ENCODE data around the gene CFAP210. TPM values are rescaled to one million over a fixed set of nuclear protein-coding genes. Genes with fewer than 3 reads are reported as not detected.

The CFAP210 gene
- total and polyA plus RNA-seq, 10 of the 15 experiments (the other 5 are each of a cell fraction or from before 2014, with no cell fraction given) = not detected

DNA sequence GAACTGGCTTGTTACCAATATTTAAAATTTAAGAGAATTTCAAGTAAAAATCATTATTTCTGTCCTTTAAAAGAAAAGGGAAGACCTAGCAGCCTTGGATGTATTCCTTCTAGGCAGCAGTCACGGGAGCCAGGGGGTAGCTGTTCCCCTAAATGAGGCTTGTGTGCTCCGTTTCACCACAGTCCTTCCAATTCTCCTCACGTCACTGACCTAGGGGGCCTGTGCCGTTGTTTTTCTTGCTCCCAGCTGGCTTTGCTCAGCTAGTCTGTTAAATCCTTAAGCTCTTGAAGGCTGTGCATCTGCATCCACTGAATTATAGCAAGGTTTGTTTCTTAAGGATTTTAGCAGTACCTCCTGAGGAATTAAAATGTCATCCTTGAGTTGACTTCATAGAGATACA is 49.3 kb upstream of the CFAP210 start:
- no peak for FAIRE-seq
- no peak overlapping the region for H3K4me2 ChIP-seq (ENCODE audit: control insufficient read depth, insufficient read depth)
- no peaks in the 10 kb centered on the region for H3K9me3 ChIP-seq (replicated peaks; ENCODE audit: control insufficient read depth, insufficient read depth, low read length)
- WGBS (ENCODE audit: insufficient coverage, insufficient replicate concordance, low lambda C conversion rate, missing lambda C conversion rate) = 98% methylated on average over 4 of the region's 4 CpGs
- no peak overlapping the region for H2AFZ ChIP-seq (ENCODE audit: control insufficient read depth, low read depth, low read length)
- H3K27ac ChIP-seq (ENCODE audit: control insufficient read depth, insufficient read depth) = no peak overlapping the region
- H3K27me3 ChIP-seq (replicated peaks in 1 of 2; ENCODE audit: control insufficient read depth in 2 of 2, insufficient read depth in 2 of 2, low read length in 1 of 2) = no peaks in the 10 kb centered on the region
- no peak overlapping the region for H3K4me3 ChIP-seq
- intact Hi-C loops (cut with micrococcal nuclease; ENCODE audit: unreplicated experiment) (no loop called here), in situ Hi-C loops (cut with MboI) (no loop called here)
- no peaks in the 10 kb centered on the region; a peak in 2 of 4 replicates for H3K36me3 ChIP-seq (ENCODE audit: control insufficient read depth in 2 of 2, insufficient read depth in 2 of 2, low read length in 1 of 2)
- ChIA-PET RAD21 (ENCODE audit: unreplicated experiment) (no interaction called here), SMC1A (ENCODE audit: uncharacterized antibody, unreplicated experiment) (interaction anchor here (1.0 to 1.9 kb wide), 5 partner anchors 8 to 45 kb away, joined by 3 to 9 read pairs (median 3); partner anchors contain the start of gene KLHL23), CTCF (interaction anchor here (1.0 to 1.4 kb wide), 3 partner anchors 8 to 69 kb away, joined by 3 to 5 read pairs (median 5); partner anchors contain the start of gene CFAP210), POLR2A (interaction anchor here (0.9 to 1.1 kb wide), 2 partner anchors 9 to 11 kb away, joined by 3 to 5 read pairs; partner anchors contain the start of gene KLHL23)
- no TSS peak for BruUV-seq (replicated peaks)
- TF ChIP-seq, protein P1, sequence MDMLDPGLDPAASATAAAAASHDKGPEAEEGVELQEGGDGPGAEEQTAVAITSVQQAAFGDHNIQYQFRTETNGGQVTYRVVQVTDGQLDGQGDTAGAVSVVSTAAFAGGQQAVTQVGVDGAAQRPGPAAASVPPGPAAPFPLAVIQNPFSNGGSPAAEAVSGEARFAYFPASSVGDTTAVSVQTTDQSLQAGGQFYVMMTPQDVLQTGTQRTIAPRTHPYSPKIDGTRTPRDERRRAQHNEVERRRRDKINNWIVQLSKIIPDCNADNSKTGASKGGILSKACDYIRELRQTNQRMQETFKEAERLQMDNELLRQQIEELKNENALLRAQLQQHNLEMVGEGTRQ (IDR thresholded peaks at IDR 0.05; ENCODE audit: borderline replicate concordance, low read depth, low read length) = no peak
- TF ChIP-seq JUND (IDR thresholded peaks at IDR 0.05; ENCODE audit: low read depth, low read length) = no peak
- no peak for TF ChIP-seq ZNF274 (IDR thresholded peaks at IDR 0.05; ENCODE audit: insufficient read depth, insufficient read length)
- no peak for TF ChIP-seq TBL1XR1 (IDR thresholded peaks at IDR 0.05; ENCODE audit: low read depth, low read length)
- no peak for TF ChIP-seq CREM (IDR thresholded peaks at IDR 0.05; ENCODE audit: low read depth)
- no peak for TF ChIP-seq TCF3 (IDR thresholded peaks at IDR 0.05; ENCODE audit: borderline replicate concordance, insufficient read depth, low read depth, low read length)
- TF ChIP-seq MTA2 (IDR thresholded peaks at IDR 0.05; ENCODE audit: low read depth) = no peak
- no peaks in the 10 kb centered on the region for H3K4me1 ChIP-seq (ENCODE audit: control insufficient read depth, insufficient read depth, low read length)
- H3K79me2 ChIP-seq (ENCODE audit: control insufficient read depth, insufficient read depth, low read length) = no peaks in the 10 kb centered on the region
- no peaks in the 10 kb centered on the region for H4K20me1 ChIP-seq (ENCODE audit: control insufficient read depth, insufficient read depth)
- no peak for DNase-seq (ENCODE audit: low read depth, low spot score)
- no peak overlapping the region for H3K9ac ChIP-seq (ENCODE audit: control insufficient read depth, insufficient read depth, low read length)
- ATAC-seq = no peak

DNA sequence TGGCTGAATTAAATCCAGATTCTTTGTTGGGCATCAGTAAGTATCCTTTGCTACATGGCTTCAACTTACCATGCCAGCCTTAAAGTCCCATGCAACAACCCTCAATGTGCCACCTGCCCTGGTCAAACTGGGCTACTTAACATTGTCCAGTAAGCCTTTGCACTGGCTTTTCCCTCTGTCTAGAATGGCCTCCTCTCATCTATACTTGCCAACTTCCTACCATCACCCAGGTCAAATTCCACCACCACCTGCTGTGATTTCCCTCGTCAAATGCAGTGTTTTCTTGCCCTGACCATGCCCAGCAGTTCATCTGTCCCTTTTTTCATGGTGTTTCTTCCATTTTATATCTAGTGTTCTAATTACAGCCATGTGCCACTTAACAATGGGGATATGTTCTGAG is 45.1 kb upstream of the CFAP210 start:
- in situ Hi-C loops (cut with MboI) = no loop called here
- Histone ChIP-seq H3K4me1 (ENCODE audit: control insufficient read depth, insufficient read depth, low read length) (no peaks in the 10 kb centered on the region; the same call in 1 of the 2 replicates), H3K9ac (ENCODE audit: control insufficient read depth, insufficient read depth, low read length) (no peak overlapping the region), H3K27ac (ENCODE audit: control insufficient read depth, insufficient read depth) (no peak overlapping the region), H3K79me2 (ENCODE audit: control insufficient read depth, insufficient read depth, low read length) (peaks cover 10% of the 10 kb centered on the region), H3K9me3 (replicated peaks; ENCODE audit: control insufficient read depth, insufficient read depth, low read length) (no peaks in the 10 kb centered on the region), H4K20me1 (ENCODE audit: control insufficient read depth, insufficient read depth) (no peaks in the 10 kb centered on the region), H2AFZ (ENCODE audit: control insufficient read depth, low read depth, low read length) (no peak overlapping the region), H3K36me3 (ENCODE audit: control insufficient read depth in 2 of 2, insufficient read depth in 2 of 2, low read length in 1 of 2) (no peaks in the 10 kb centered on the region; a peak in 2 of 4 replicates), H3K4me2 (ENCODE audit: control insufficient read depth, insufficient read depth) (no peak overlapping the region), H3K27me3 (replicated peaks in 1 of 2; ENCODE audit: control insufficient read depth in 2 of 2, insufficient read depth in 2 of 2, low read length in 1 of 2) (no peaks in the 10 kb centered on the region), H3K4me3 (no peak overlapping the region)
- POLR2A ChIA-PET = interaction anchor here (0.6 kb wide), 1 partner anchor 36 kb away, joined by 3 read pairs; no protein-coding TSS in a partner anchor
- DNase-seq (ENCODE audit: low read depth, low spot score) (no peak), FAIRE-seq (no peak), ATAC-seq (peak; percentile 11; the same call in 2 of the 3 replicates)
- intact Hi-C loops (cut with micrococcal nuclease; ENCODE audit: unreplicated experiment) = no loop called here
- CTCF ChIA-PET = no interaction called here
- SMC1A ChIA-PET (ENCODE audit: uncharacterized antibody, unreplicated experiment) = no interaction called here
- 96% methylated on average over 1 of the region's 1 CpG for WGBS (ENCODE audit: insufficient coverage, insufficient replicate concordance, low lambda C conversion rate, missing lambda C conversion rate)
- RAD21 ChIA-PET (ENCODE audit: unreplicated experiment) = no interaction called here
- BruUV-seq (replicated peaks) = no TSS peak
- TF ChIP-seq CHD2 (IDR thresholded peaks at IDR 0.05; ENCODE audit: borderline replicate concordance, low read depth, low read length) = no peak
- no peak for TF ChIP-seq SUPT20H (IDR thresholded peaks at IDR 0.05; ENCODE audit: borderline replicate concordance, control insufficient read depth, low read depth, low read length)
- TF ChIP-seq, protein P2, sequence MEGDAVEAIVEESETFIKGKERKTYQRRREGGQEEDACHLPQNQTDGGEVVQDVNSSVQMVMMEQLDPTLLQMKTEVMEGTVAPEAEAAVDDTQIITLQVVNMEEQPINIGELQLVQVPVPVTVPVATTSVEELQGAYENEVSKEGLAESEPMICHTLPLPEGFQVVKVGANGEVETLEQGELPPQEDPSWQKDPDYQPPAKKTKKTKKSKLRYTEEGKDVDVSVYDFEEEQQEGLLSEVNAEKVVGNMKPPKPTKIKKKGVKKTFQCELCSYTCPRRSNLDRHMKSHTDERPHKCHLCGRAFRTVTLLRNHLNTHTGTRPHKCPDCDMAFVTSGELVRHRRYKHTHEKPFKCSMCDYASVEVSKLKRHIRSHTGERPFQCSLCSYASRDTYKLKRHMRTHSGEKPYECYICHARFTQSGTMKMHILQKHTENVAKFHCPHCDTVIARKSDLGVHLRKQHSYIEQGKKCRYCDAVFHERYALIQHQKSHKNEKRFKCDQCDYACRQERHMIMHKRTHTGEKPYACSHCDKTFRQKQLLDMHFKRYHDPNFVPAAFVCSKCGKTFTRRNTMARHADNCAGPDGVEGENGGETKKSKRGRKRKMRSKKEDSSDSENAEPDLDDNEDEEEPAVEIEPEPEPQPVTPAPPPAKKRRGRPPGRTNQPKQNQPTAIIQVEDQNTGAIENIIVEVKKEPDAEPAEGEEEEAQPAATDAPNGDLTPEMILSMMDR (IDR thresholded peaks at IDR 0.05 in 2 of 3, conservative IDR thresholded peaks at IDR 0.05 in 1 of 3; ENCODE audit: control insufficient read depth in 2 of 3, extremely low read depth in 1 of 3, insufficient read depth in 1 of 3, low read depth in 3 of 3, low read length in 3 of 3) = no peak
- no peak for TF ChIP-seq BRCA1 (IDR thresholded peaks at IDR 0.05; ENCODE audit: low read depth, low read length)
- TF ChIP-seq, protein P3, sequence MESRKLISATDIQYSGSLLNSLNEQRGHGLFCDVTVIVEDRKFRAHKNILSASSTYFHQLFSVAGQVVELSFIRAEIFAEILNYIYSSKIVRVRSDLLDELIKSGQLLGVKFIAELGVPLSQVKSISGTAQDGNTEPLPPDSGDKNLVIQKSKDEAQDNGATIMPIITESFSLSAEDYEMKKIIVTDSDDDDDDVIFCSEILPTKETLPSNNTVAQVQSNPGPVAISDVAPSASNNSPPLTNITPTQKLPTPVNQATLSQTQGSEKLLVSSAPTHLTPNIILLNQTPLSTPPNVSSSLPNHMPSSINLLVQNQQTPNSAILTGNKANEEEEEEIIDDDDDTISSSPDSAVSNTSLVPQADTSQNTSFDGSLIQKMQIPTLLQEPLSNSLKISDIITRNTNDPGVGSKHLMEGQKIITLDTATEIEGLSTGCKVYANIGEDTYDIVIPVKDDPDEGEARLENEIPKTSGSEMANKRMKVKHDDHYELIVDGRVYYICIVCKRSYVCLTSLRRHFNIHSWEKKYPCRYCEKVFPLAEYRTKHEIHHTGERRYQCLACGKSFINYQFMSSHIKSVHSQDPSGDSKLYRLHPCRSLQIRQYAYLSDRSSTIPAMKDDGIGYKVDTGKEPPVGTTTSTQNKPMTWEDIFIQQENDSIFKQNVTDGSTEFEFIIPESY (IDR thresholded peaks at IDR 0.05) = no peak
- TF ChIP-seq YBX1 (IDR thresholded peaks at IDR 0.05) = no peak
- TF ChIP-seq EED (IDR thresholded peaks at IDR 0.05; ENCODE audit: low read depth) = no peak

Measured in GM12878 (cell line).